PC-9 (cell line): ENCODE measurements around the gene PITPNM3.

Source experiments
- CTCF ChIP-seq: fragments of 200-600 bp; sonication (generic); conservative IDR thresholded peaks from 2 replicates; pipeline ENCODE4 v1.6.1; 2017; ENCODE audit warnings: mixed run types, antibody characterized with exemption, mild to moderate bottlenecking, moderate library complexity
- EZH2 ChIP-seq: fragments of 200-600 bp; sonication (generic); IDR thresholded peaks from 2 replicates; pipeline ENCODE4 v1.8.0; 2017; ENCODE audit warnings: antibody characterized with exemption, low read depth

GRCh38 chr17:6496640-6497441 lies 59.5 kb downstream of the PITPNM3 start:
- TF ChIP-seq CTCF (no peak), EZH2 (no peak)
